Ovary (tissue), 9 donors: ENCODE measurements around the gene CDX1. TPM values are rescaled to one million over a fixed set of nuclear protein-coding genes. Genes with fewer than 3 reads are reported as not detected.

Experiments
- DNase-seq, 5 donors: peaks; one replicate each; pipeline ENCODE4 v3.0.0-alpha.2; 2019 to 2020
- H3K27ac ChIP-seq, 2 donors: fragments of 200-600 bp; one replicate each; pipeline versions ENCODE4 v1.5.1 to v1.8.0; 2019 to 2022
- H3K27me3 ChIP-seq: fragments of 200-600 bp; one replicate; pipeline ENCODE4 v1.8.0; 2022
- H3K36me3 ChIP-seq: fragments of 200-600 bp; sonication (generic); one replicate; pipeline ENCODE4 v1.5.1; 2019
- H3K4me1 ChIP-seq: one replicate; pipeline ENCODE4 v1.8.1; 2013; ENCODE audit warnings: mild to moderate bottlenecking, moderate library complexity; ENCODE audit not compliant: insufficient read depth
- H3K4me3 ChIP-seq: fragments of 200-600 bp; sonication (generic); one replicate; pipeline ENCODE4 v1.5.1; 2017
- H3K9me3 ChIP-seq, 2 donors: fragments of 200-600 bp in 1 of 2; sonication (generic) in 1 of 2; one replicate each; pipeline versions ENCODE4 v1.5.1 to v1.8.1; 2013 to 2019; ENCODE audit warnings: mild to moderate bottlenecking in 1 of 2, moderate library complexity in 1 of 2
- EP300 ChIP-seq: sonication (generic); formaldehyde crosslinking; IDR thresholded peaks from one replicate; pipeline ENCODE4 v1.6.1; 2017; ENCODE audit warnings: antibody characterized with exemption
- POLR2A ChIP-seq: fragments of 450-650 bp; IDR thresholded peaks from one replicate; pipeline ENCODE4 v1.6.1; 2017; ENCODE audit warnings: antibody characterized with exemption, mild to moderate bottlenecking, moderate library complexity
- WGBS, 3 donors: extraction: QIAGEN DNeasy Blood & Tissue Kit in 1 of 3; methylation state at CpG; one replicate each; pipeline versions ENCODE4 v1.1.5 to v1.1.7; 2013 to 2017; 5-methylcytosine and 5-hydroxymethylcytosine counted together
- intact Hi-C, 4 donors: fragments of 100-400 bp; cut with DNase I; formaldehyde crosslinking; loops; one replicate each; pipeline versions ENCODE4 v1.11.0 to v1.15.1; 2022 to 2023
- polyA plus RNA-seq, 2 donors: library from polyadenylated mRNA; stranded (reverse); fragments of 200-250 nt in 1 of 2; fragments of 350-450 nt in 1 of 2; fragmentation: Illumina TruSeq in 1 of 2; extraction: RNeasy Lipid Tissue Mini Kit (QIAGEN cat#74804) in 1 of 2; gene quantifications; one replicate each; pipeline ENCODE4 v1.2.3, GENCODE V29; 2013 to 2014
- total RNA-seq, 7 donors: library from RNA; depleted of rRNA in 2 of 7; stranded (reverse); fragments of >200 nt in 2 of 7; fragmentation: NEBNext Ultra II Directional in 3 of 7; extraction: Animal tissue kit (Norgen Biotek cat#: 25700) in 3 of 7; gene quantifications; one replicate each; pipeline versions ENCODE4 v1.1.0 to v1.2.4, GENCODE V29; 2016 to 2023
- TF ChIP-seq, protein P1 (sequence below), 3 donors: fragments of 450-650 bp in 2 of 3; fragments of 200-600 bp in 1 of 3; IDR thresholded peaks; one replicate each; pipeline versions ENCODE4 v1.5.1 to v1.8.0; 2016 to 2022; ENCODE audit warnings: antibody characterized with exemption in 3 of 3, mild to moderate bottlenecking in 1 of 3
- donor health status: DM: no; HTN: no; CAD: no; lungs with moderate emphysema.
- donor health status: DM: no; HTN: no; CAD: no.
- donor health status: Bipolar disorder and iron deficiency.
- donor health status: DM: yes; HTN: yes; CAD: no.
- donor health status: DM: no; HTN: no; CAD: no.
- donor health status: DM: yes; HTN: yes; CAD: no.

Gene CDX1
- total and polyA plus RNA-seq, 9 donors: 0.18 to 1.4 (median 0.58) TPM

DNA sequence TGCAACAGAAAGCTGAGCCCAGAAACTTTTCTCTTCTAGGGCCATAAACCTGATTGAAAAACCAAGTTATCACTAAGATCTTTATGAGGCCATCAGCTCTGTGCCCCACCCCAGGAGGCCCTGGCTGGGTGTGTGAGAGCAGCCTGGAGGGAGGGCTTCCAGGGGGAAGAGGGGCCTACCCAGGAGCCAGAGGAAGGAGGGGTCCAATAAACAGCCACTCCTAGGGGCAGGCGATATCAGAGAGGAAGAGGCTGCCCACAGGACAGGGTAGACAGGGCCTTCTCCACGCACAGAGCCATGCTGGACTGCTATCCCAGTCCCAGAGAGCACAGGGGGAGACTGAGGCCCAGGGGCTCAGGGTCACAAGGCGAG, 4.5 kb upstream of the CDX1 start:
- H3K4me1 ChIP-seq: peaks cover 35% of the 10 kb centered on the region
- H3K27ac ChIP-seq: peak overlapping the region; percentile 24 to 32
- H3K27me3 ChIP-seq: no peaks in the 10 kb centered on the region
- DNase-seq: no peak
- no peaks in the 10 kb centered on the region for H3K36me3 ChIP-seq
- TF ChIP-seq, protein P1, sequence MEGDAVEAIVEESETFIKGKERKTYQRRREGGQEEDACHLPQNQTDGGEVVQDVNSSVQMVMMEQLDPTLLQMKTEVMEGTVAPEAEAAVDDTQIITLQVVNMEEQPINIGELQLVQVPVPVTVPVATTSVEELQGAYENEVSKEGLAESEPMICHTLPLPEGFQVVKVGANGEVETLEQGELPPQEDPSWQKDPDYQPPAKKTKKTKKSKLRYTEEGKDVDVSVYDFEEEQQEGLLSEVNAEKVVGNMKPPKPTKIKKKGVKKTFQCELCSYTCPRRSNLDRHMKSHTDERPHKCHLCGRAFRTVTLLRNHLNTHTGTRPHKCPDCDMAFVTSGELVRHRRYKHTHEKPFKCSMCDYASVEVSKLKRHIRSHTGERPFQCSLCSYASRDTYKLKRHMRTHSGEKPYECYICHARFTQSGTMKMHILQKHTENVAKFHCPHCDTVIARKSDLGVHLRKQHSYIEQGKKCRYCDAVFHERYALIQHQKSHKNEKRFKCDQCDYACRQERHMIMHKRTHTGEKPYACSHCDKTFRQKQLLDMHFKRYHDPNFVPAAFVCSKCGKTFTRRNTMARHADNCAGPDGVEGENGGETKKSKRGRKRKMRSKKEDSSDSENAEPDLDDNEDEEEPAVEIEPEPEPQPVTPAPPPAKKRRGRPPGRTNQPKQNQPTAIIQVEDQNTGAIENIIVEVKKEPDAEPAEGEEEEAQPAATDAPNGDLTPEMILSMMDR (IDR thresholded peaks at IDR 0.05): no peak
- no peak for TF ChIP-seq POLR2A
- no peak for TF ChIP-seq EP300
- intact Hi-C loops: loop anchor here in 2 of 4 donors (5.0 kb wide), 1 partner anchor 55 kb away; no protein-coding TSS in a partner anchor
- WGBS, 3 donors: 94 to 100% (median 97%) methylated on average over 3 of the region's 3 CpGs
- no peaks in the 10 kb centered on the region for H3K9me3 ChIP-seq
- no peak overlapping the region for H3K4me3 ChIP-seq

DNA sequence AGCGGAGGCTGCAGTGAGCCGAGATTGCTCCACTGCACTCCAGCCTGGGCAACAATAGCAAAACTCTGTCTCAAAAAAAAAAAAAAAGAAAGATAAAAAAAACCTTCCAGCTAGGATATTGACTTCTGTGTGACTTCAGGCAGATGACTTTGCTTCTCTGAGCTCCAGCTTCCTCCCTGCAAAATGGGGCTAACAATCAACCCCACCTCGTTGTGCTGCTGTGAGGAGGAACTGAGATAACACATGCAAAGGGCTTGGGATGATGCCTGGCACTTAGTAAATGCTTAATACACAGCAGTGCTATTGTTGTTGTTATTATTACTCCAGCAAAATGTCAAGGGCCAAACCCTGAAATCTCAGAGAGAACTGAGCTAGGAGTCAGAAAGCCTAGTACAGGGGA, 3.5 kb upstream of the CDX1 start:
- intact Hi-C loops: loop anchor here in 2 of 4 donors (5.0 kb wide), 1 partner anchor 54 kb away; no protein-coding TSS in a partner anchor
- peak overlapping the region in 1 of 2 donors; percentile 8 for H3K27ac ChIP-seq
- H3K4me1 ChIP-seq: peaks cover 29% of the 10 kb centered on the region
- H3K36me3 ChIP-seq: no peaks in the 10 kb centered on the region
- H3K27me3 ChIP-seq: no peaks in the 10 kb centered on the region
- 52 to 60% (median 58%) methylated on average over 3 of the region's 3 CpGs for WGBS, 3 donors
- no peak overlapping the region for H3K4me3 ChIP-seq
- no peaks in the 10 kb centered on the region for H3K9me3 ChIP-seq
- no peak for TF ChIP-seq EP300
- TF ChIP-seq, protein P1 (IDR thresholded peaks at IDR 0.05): no peak
- TF ChIP-seq POLR2A: no peak
- DNase-seq: no peak

DNA sequence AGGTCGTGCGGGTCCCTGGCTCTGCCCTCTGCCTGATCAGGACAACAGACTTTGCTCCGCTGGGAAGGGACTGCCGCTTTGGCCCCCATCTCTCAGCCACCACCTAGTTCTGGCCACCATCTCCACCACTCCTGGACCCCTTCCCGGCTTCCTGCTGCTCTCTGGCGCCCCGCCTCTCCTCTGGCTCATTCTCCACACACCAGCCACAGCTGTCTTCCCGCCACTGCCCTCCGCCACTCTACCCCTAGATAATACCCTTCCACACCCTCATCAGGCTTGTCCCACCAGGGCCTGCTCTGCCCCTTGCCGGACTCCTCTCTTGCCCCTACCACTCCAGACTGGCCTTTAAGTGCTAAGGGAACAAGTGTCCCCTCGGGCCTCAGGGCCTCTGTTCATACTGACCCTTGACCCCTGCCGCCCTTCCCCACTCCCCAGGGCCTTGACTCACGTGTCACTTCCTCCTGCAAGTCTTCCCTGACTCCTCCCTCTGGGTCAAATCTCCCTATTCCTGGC, 3.0 kb upstream of the CDX1 start:
- no peak overlapping the region for H3K4me3 ChIP-seq
- H3K9me3 ChIP-seq: no peaks in the 10 kb centered on the region
- H3K4me1 ChIP-seq: peaks cover 25% of the 10 kb centered on the region
- TF ChIP-seq, protein P1 (IDR thresholded peaks at IDR 0.05): no peak
- TF ChIP-seq POLR2A (no peak), EP300 (no peak)
- peak overlapping the region in 1 of 2 donors; percentile 8 for H3K27ac ChIP-seq
- 20 to 28% (median 23%) methylated on average over 13 of the region's 13 CpGs for WGBS, 3 donors
- H3K27me3 ChIP-seq: no peaks in the 10 kb centered on the region
- peak; percentile 80 to 86 (median 86) for DNase-seq
- intact Hi-C loops: loop anchor here in 2 of 4 donors (5.0 kb wide), 1 partner anchor 54 kb away; no protein-coding TSS in a partner anchor
- H3K36me3 ChIP-seq: no peaks in the 10 kb centered on the region

DNA sequence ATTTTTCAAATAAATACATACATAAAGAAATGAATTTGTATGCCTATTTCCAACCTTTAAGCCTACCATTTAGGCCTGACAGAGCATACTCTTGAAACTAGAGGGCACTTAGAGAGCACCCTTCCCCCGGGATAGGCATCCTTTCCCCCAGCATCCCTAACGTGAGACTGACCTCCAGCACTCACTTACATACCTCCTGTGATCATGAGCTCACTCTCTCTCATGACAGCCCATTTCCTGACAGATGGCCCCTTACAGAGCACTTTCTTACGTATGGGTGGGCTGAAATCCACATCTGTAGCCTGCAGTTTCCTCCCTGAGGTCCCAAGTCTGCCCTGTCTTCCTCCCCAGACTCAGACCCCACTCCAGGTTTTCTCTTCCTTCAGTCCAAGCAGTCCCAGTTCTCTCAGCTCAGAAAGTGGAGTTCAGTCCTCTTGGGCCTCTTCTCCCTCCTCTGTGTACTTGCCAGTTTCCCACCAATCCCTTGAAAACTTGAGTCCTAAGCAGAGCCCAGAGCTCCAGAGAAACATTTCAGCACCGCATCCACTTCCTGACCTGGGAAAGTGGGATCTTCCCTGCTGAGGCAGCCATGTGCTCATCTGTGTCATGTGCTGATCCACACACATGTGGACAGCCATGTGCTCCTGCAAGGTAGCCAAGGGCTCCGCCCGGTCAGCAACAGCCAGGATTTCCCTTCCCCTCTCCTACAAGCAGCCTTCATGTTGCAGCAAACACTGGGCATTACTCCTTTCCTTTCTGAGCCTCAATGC, 2.2 kb upstream of the CDX1 start:
- intact Hi-C loops: loop anchor here in 2 of 4 donors (5.0 kb wide), 1 partner anchor 53 kb away; no protein-coding TSS in a partner anchor
- peak in 2 of 5 donors; percentile 36 to 49 for DNase-seq
- peak overlapping the region; percentile 12 to 39 for H3K27ac ChIP-seq
- H3K36me3 ChIP-seq: no peaks in the 10 kb centered on the region
- peaks cover 18% of the 10 kb centered on the region for H3K4me1 ChIP-seq
- no peaks in the 10 kb centered on the region for H3K27me3 ChIP-seq
- 56 to 69% (median 66%) methylated on average over 6 of the region's 6 CpGs for WGBS, 3 donors
- no peaks in the 10 kb centered on the region for H3K9me3 ChIP-seq
- TF ChIP-seq, protein P1 (IDR thresholded peaks at IDR 0.05): no peak
- TF ChIP-seq POLR2A (no peak), EP300 (no peak)
- no peak overlapping the region for H3K4me3 ChIP-seq
